Measurements from ENCODE around the gene TBXT. TPM values are rescaled to one million over a fixed set of nuclear protein-coding genes. Genes with fewer than 3 reads are reported as not detected.
A peak's percentile ranks its signal among the peaks of the same experiment; 100 is the strongest.

The TBXT gene
- total and polyA plus RNA-seq, 9 of the 15 experiments (the other 6 are each of a cell fraction or from before 2014, with no cell fraction given), result not detected

GRCh38 chr6:166152660-166153059, 15.0 kb downstream of the TBXT start (continued):
- TF ChIP-seq RBBP5 (IDR thresholded peaks at IDR 0.05; ENCODE audit: borderline replicate concordance, insufficient read depth, low read length, poor library complexity, severe bottlenecking) (no peak), PRMT5 (CRISPR knock-in tag; IDR thresholded peaks at IDR 0.05) (no peak), POLR2AphosphoS2 (IDR thresholded peaks at IDR 0.05; ENCODE audit: low read length) (no peak)

DNA sequence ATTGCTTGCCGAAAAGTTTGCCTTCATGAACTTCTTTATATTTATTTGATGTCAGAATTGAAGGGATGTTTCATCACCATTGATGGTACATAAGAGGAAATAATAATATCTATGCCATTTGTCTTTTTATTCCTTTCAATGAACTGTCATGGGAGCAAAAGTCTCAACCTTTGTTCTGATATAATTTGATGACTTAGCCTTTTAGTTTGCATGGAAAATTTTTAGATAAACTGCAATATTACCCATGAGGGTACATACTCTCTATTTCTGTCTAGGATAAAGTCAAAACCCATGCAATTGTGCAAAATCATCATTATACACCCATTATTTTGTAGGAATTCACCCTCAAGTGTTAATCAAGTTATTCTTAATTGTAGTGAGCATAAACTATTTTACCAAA, 15.9 kb downstream of the TBXT start:
- Histone ChIP-seq H3K9ac (ENCODE audit: insufficient read depth in 1 of 2, low read depth in 2 of 2, low read length in 2 of 2) (no peak overlapping the region), H3K9me1 (ENCODE audit: control insufficient read depth, insufficient read depth, low read length) (no peaks in the 10 kb centered on the region), H3K79me2 (ENCODE audit: control insufficient read depth, insufficient read depth, low read length) (no peaks in the 10 kb centered on the region), H2AFZ (ENCODE audit: low read depth, low read length) (no peak overlapping the region), H3K27me3 (ENCODE audit: control insufficient read depth in 2 of 2, insufficient read depth in 2 of 2, low read length in 2 of 2) (peaks cover 0 to 30% of the 10 kb centered on the region in 2 experiments; a peak in 2 of 5 replicates), H3K27ac (ENCODE audit: extremely low read depth, low read depth, low read length) (no peak overlapping the region), H3K4me2 (ENCODE audit: insufficient read depth, low read length) (no peak overlapping the region), H3K9me3 (replicated peaks; ENCODE audit: control insufficient read depth, insufficient read depth, low read depth, low read length) (no peaks in the 10 kb centered on the region), H3K4me3 (no peak overlapping the region), H4K20me1 (replicated peaks; ENCODE audit: control insufficient read depth, insufficient read depth, low read length) (no peaks in the 10 kb centered on the region), H3K36me3 (ENCODE audit: control insufficient read depth, insufficient read depth, low read length) (no peaks in the 10 kb centered on the region), H3K4me1 (replicated peaks in 1 of 2; ENCODE audit: control insufficient read depth in 2 of 2, insufficient read depth in 2 of 2, low read length in 2 of 2) (no peaks in the 10 kb centered on the region)
- ChIA-PET CTCF (ENCODE audit: low intra/inter-chr PET ratio) (no interaction called here), POLR2A (no interaction called here)
- intact Hi-C loops (cut with micrococcal nuclease) (no loop called here), in situ Hi-C loops (cut with MboI) (no loop called here)
- BruUV-seq (replicated peaks), result no TSS peak
- WGBS (ENCODE audit: insufficient coverage, low coverage, missing lambda C conversion rate), result 0% methylated on average over 1 of the region's 1 CpG
- TF ChIP-seq MAFF (IDR thresholded peaks at IDR 0.05; ENCODE audit: low read length) (peak; percentile 24; the same call in 1 of the 2 replicates), ZNF232 (CRISPR knock-in tag; IDR thresholded peaks at IDR 0.05) (no peak), CSDE1 (IDR thresholded peaks at IDR 0.05) (no peak), HEY1 (CRISPR knock-in tag; IDR thresholded peaks at IDR 0.05; ENCODE audit: borderline replicate concordance) (no peak), HOXB6 (CRISPR knock-in tag; IDR thresholded peaks at IDR 0.05; ENCODE audit: borderline replicate concordance) (no peak), MAFG (tag; conservative IDR thresholded peaks at IDR 0.05) (0 out of 2 replicates have a peak, but pooled peaks have one; percentile 5), SRSF9 (IDR thresholded peaks at IDR 0.05; ENCODE audit: borderline replicate concordance, low read depth, low read length) (no peak), ELF4 (CRISPR knock-in tag; IDR thresholded peaks at IDR 0.05) (no peak), PCBP2 (IDR thresholded peaks at IDR 0.05; ENCODE audit: low read depth, low read length, poor library complexity, severe bottlenecking) (no peak), SRSF1 (IDR thresholded peaks at IDR 0.05; ENCODE audit: low read depth, low read length) (no peak), ZNF316 (IDR thresholded peaks at IDR 0.05) (peak; percentile 58), HDAC2 (IDR thresholded peaks at IDR 0.05) (no peak), RCOR1 (IDR thresholded peaks at IDR 0.05; ENCODE audit: borderline replicate concordance in 1 of 2, low read depth in 2 of 2, low read length in 2 of 2) (no peak), C11orf30 (IDR thresholded peaks at IDR 0.05; ENCODE audit: low read depth) (peak; percentile 35; the same call in 1 of the 2 replicates), ZNF224 (CRISPR knock-in tag; IDR thresholded peaks at IDR 0.05) (no peak), TCF3 (CRISPR knock-in tag; IDR thresholded peaks at IDR 0.05) (no peak), KLF1 (tag; IDR thresholded peaks at IDR 0.05) (no peak), HDAC6 (IDR thresholded peaks at IDR 0.05; ENCODE audit: low read depth, low read length) (no peak), FOXM1 (IDR thresholded peaks at IDR 0.05; ENCODE audit: low read depth) (no peak), FOXM1 (CRISPR knock-in tag; IDR thresholded peaks at IDR 0.05; ENCODE audit: low read depth) (no peak), RB1 (IDR thresholded peaks at IDR 0.05; ENCODE audit: low read depth) (no peak)
- TF ChIP-seq, protein P1, sequence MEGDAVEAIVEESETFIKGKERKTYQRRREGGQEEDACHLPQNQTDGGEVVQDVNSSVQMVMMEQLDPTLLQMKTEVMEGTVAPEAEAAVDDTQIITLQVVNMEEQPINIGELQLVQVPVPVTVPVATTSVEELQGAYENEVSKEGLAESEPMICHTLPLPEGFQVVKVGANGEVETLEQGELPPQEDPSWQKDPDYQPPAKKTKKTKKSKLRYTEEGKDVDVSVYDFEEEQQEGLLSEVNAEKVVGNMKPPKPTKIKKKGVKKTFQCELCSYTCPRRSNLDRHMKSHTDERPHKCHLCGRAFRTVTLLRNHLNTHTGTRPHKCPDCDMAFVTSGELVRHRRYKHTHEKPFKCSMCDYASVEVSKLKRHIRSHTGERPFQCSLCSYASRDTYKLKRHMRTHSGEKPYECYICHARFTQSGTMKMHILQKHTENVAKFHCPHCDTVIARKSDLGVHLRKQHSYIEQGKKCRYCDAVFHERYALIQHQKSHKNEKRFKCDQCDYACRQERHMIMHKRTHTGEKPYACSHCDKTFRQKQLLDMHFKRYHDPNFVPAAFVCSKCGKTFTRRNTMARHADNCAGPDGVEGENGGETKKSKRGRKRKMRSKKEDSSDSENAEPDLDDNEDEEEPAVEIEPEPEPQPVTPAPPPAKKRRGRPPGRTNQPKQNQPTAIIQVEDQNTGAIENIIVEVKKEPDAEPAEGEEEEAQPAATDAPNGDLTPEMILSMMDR (IDR thresholded peaks at IDR 0.05 in 2 of 3, conservative IDR thresholded peaks at IDR 0.05 in 1 of 3; ENCODE audit: insufficient read depth in 2 of 3, low read depth in 1 of 3, low read length in 3 of 3), result no peak
- FAIRE-seq (no peak), ATAC-seq (no peak), DNase-seq (ENCODE audit: extremely low read depth in 1 of 4, low spot score in 3 of 4) (no peak)

All from K562 (cell line).